Loucy (cell line): ENCODE measurements around the gene SLBP.

Experiments used
- H2AFZ ChIP-seq: fragments of 200-600 bp; sonication (generic); 2 replicates; pipeline ENCODE4 v1.6.0; 2016; ENCODE audit warnings: antibody characterized with exemption, mild to moderate bottlenecking, low read length, moderate library complexity
- H3F3A ChIP-seq: fragments of 200-600 bp; 2 replicates; pipeline ENCODE4 v1.6.0; 2016; ENCODE audit warnings: antibody characterized with exemption, low read depth, mild to moderate bottlenecking
- H3K27me3 ChIP-seq: fragments of 200-600 bp; sonication (generic); 2 replicates; pipeline ENCODE4 v1.6.1; 2014; ENCODE audit warnings: low read length, mild to moderate bottlenecking; ENCODE audit not compliant: insufficient read depth, poor library complexity, severe bottlenecking
- H3K36me3 ChIP-seq: fragments of 200-600 bp; sonication (generic); 2 replicates; pipeline ENCODE4 v1.6.1; 2016; ENCODE audit warnings: low read length; ENCODE audit not compliant: insufficient read depth
- H3K4me1 ChIP-seq: fragments of 200-600 bp; sonication (generic); 2 replicates; pipeline ENCODE4 v1.5.1; 2014; ENCODE audit warnings: low read length, mild to moderate bottlenecking; ENCODE audit not compliant: insufficient read depth, poor library complexity, severe bottlenecking
- H3K4me2 ChIP-seq: fragments of 200-600 bp; sonication (generic); 2 replicates; pipeline ENCODE4 v1.6.0; 2014; ENCODE audit warnings: antibody characterized with exemption, low read length, low read depth, mild to moderate bottlenecking; ENCODE audit not compliant: poor library complexity, severe bottlenecking
- H3K4me3 ChIP-seq: fragments of 200-600 bp; sonication (generic); 2 replicates; pipeline ENCODE4 v1.5.1; 2014; ENCODE audit warnings: low read length, mild to moderate bottlenecking, mixed read lengths; ENCODE audit not compliant: poor library complexity, severe bottlenecking
- H3K79me2 ChIP-seq: fragments of 200-600 bp; sonication (generic); 2 replicates; pipeline ENCODE4 v1.6.1; 2014; ENCODE audit warnings: low read length; ENCODE audit not compliant: insufficient read depth
- H3K9ac ChIP-seq: fragments of 200-600 bp; sonication (generic); 2 replicates; pipeline ENCODE4 v1.6.0; 2014; ENCODE audit warnings: mild to moderate bottlenecking, low read depth, low read length, moderate library complexity; ENCODE audit not compliant: poor library complexity, severe bottlenecking
- H3K9me2 ChIP-seq: fragments of 200-600 bp; sonication (generic); replicated peaks from 2 replicates; pipeline ENCODE4 v1.6.1; 2016; ENCODE audit warnings: low read depth, low read length, mixed read lengths
- H3K9me3 ChIP-seq: fragments of 200-600 bp; sonication (generic); 2 replicates; pipeline ENCODE4 v1.6.1; 2014; ENCODE audit warnings: mild to moderate bottlenecking, antibody characterized with exemption, low read length, low read depth; ENCODE audit not compliant: insufficient read depth
- H4K20me1 ChIP-seq: fragments of 200-600 bp; sonication (generic); 2 replicates; pipeline ENCODE4 v1.6.0; 2014; ENCODE audit warnings: antibody characterized with exemption, low read length, mild to moderate bottlenecking; ENCODE audit not compliant: insufficient read depth, poor library complexity, severe bottlenecking
- CTCF ChIP-seq: fragments of 200-600 bp; sonication (generic); conservative IDR thresholded peaks from 2 replicates; pipeline ENCODE4 v1.5.1; 2014; ENCODE audit warnings: mild to moderate bottlenecking, antibody characterized with exemption, low read length
- EZH2phosphoT487 ChIP-seq: fragments of 200-600 bp; IDR thresholded peaks from 2 replicates; pipeline ENCODE4 v1.6.1; 2018; ENCODE audit warnings: antibody characterized with exemption, mild to moderate bottlenecking, moderate library complexity, borderline replicate concordance

SLBP gene

GRCh38 chr4:1755297-1755696 lies 43.2 kb upstream of the SLBP start:
- no peak overlapping the region for H3K4me2 ChIP-seq
- H3F3A ChIP-seq: no peaks in the 10 kb centered on the region
- H2AFZ ChIP-seq: no peak overlapping the region
- H3K4me1 ChIP-seq: no peaks in the 10 kb centered on the region
- no peaks in the 10 kb centered on the region for H4K20me1 ChIP-seq
- H3K36me3 ChIP-seq: no peaks in the 10 kb centered on the region
- no peak overlapping the region for H3K9ac ChIP-seq
- no peaks in the 10 kb centered on the region for H3K9me3 ChIP-seq
- H3K79me2 ChIP-seq: no peaks in the 10 kb centered on the region
- TF ChIP-seq EZH2phosphoT487: no peak
- no peak for TF ChIP-seq CTCF
- no peak overlapping the region for H3K4me3 ChIP-seq
- H3K27me3 ChIP-seq: no peaks in the 10 kb centered on the region
- no peaks in the 10 kb centered on the region for H3K9me2 ChIP-seq

GRCh38 chr4:1754336-1754735 lies 42.2 kb upstream of the SLBP start:
- Histone ChIP-seq H3K9me3 (no peaks in the 10 kb centered on the region), H3K27me3 (no peaks in the 10 kb centered on the region), H3K79me2 (no peaks in the 10 kb centered on the region), H3K36me3 (no peaks in the 10 kb centered on the region), H3K9me2 (no peaks in the 10 kb centered on the region), H3K4me2 (no peak overlapping the region), H4K20me1 (no peaks in the 10 kb centered on the region), H3K4me3 (no peak overlapping the region), H3K9ac (no peak overlapping the region), H2AFZ (no peak overlapping the region), H3K4me1 (no peaks in the 10 kb centered on the region), H3F3A (no peaks in the 10 kb centered on the region)
- TF ChIP-seq EZH2phosphoT487 (no peak), CTCF (no peak)

GRCh38 chr4:1753697-1754311 lies 41.7 kb upstream of the SLBP start:
- Histone ChIP-seq H3K4me3 (no peak overlapping the region), H3K4me1 (no peaks in the 10 kb centered on the region), H3F3A (no peaks in the 10 kb centered on the region), H3K9me2 (no peaks in the 10 kb centered on the region), H3K9me3 (no peaks in the 10 kb centered on the region), H2AFZ (no peak overlapping the region), H4K20me1 (no peaks in the 10 kb centered on the region), H3K9ac (no peak overlapping the region), H3K36me3 (no peaks in the 10 kb centered on the region), H3K79me2 (no peaks in the 10 kb centered on the region), H3K27me3 (no peaks in the 10 kb centered on the region), H3K4me2 (no peak overlapping the region)
- TF ChIP-seq CTCF: no peak
- TF ChIP-seq EZH2phosphoT487: no peak
